GM21619 (cell line): ENCODE measurements around the gene GPN1.
A peak's percentile ranks its signal among the peaks of the same experiment; 100 is the strongest.
"Not testable (repeated sequence)": the region's sequence is repeated elsewhere in the genome, so short reads cannot be mapped to it uniquely, and the experiment has no call there.

Source experiments
- ATAC-seq: cut with Tn5 transposase; IDR thresholded peaks from one replicate; pipeline ENCODE4 v1.9.1; 2021; ENCODE audit not compliant: unreplicated experiment

GPN1 gene

DNA sequence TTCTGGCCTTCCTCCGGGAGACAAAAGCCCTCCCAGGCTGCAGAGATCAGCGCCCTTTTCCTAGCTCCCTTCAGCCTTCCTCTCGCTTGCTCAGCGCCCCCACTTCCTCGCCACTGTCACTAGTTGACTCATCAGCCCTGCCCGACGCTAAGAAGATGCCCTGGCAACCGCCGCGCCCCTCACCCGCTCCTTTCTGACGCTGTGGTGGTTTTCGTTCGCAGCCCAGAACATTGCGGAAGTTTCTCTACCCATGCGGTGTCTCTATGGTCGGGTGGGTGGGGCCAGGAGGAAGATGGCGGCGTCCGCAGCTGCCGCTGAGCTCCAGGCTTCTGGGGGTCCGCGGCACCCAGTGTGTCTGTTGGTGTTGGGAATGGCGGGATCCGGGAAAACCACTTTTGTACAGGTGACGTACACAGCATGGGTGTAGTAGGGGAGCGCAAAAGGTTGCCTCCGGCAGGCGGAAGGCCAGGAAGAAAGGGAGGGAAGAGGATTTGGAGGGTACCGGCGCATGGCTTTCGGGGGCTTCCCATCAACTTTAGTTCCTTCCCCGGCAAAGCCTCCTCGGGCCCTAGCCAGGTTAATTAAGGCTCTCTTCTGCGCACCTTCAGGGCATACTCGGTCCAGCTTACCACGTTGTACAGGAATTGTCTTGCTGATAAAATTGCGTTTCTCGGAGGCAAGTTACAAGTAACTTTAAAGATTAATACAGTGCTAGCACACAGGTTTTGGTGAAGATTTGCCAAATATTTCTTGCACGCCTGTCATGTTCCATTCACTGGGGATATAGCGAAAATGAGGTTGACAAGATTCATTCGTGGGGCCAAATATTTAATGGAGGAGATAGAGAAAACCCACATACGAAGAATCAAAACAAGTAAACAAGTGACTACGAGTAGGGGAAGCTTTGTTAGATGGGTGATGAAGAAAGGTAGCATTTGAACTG is at the start of gene GPN1, which contains the start of gene CCDC121:
Gene GPN1 (plus strand): TSS at position 284 of the 943 bp plus-strand sequence. CDS start 9 bp downstream, at position 293.
Gene CCDC121 (minus strand): TSS at position 246 of the 943 bp plus-strand sequence. CDS start 1,213 bp downstream, outside the sequence.
- peak; percentile 98 for ATAC-seq

DNA sequence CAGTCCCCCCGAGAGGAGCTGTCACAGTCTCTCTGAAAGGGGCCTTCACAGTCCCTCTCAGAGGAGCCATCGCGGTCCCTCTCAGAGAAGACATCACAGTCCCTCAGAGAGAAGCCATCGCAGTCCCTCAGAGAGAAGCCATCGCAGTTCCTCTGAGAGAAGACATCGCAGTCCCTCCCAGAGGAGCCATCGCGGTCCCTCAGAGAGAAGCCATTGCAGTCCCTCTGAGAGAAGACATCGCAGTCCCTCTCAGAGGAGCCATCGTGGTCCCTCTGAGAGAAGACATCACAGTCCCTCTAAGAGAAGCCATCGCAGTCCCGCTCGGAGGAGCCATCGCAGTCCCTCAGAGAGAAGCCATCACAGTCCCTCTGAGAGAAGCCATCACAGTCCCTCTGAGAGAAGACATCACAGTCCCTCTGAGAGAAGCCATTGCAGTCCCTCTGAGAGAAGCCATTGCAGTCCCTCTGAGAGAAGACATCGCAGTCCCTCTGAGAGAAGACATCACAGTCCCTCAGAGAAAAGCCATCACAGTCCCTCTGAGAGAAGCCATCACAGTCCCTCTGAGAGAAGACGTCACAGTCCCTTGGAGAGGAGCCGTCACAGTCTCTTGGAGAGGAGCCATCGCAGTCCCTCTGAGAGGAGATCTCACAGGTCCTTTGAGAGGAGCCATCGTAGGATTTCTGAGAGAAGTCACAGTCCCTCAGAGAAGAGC is 47.3 kb upstream of the GPN1 start:
- no peak for ATAC-seq

- ATAC-seq = no peak
These were observed 46.6 kb upstream of the GPN1 start for GRCh38 chr2:27582129-27582694.

- ATAC-seq = peak; percentile 96
These were observed 46.0 kb upstream of the GPN1 start, which contains the start of gene ZNF512 for GRCh38 chr2:27582695-27583389. TSS of gene ZNF512 (plus strand) at chr2:27583042. CDS start at chr2:27583113, 71 bp downstream.

DNA sequence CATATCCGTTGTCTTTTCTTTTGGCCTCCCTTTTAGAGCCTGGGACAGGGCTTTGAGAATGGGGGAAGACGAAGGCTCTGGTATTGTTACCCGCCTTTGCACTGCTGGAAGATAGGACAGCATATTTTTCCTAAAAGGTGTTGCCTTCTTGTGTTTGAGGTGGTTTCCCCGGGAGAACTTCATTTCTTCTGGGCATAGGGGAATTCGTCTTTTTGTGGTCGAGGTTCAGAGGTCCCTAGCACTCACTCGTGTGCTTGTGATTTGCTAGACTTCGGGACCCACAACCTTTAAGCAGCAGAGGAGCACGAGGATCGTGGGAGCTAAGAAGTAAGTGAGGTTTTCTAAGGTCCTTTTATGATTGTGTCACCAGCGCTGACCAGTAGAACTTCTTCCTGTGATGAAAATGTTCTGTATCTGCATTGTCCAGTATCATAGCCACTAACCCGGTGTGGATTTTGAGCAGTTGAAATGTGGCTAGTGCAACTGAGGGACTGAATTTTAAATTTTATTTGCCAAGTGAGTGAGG is 45.4 kb upstream of the GPN1 start:
- ATAC-seq = no peak

DNA sequence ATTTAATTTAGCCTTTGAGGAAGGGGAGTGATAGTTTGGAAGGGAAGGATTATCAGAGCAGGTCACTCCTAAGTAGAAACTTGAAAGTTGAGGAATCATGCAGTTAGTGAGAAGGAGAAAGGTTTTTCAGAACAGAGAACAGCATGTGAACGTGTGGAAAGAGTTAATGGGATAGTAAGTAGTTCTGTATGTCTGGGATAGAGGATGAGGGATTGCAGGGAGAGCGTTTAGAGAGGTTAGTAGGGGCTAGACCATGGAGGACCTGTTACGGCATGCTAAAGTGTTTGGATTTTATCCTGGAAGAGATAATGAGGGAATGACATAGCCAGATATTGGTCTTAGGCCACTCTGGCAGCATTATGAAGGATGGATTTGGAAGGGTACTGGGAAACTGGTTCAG is 44.3 kb upstream of the GPN1 start:
- no peak for ATAC-seq

- no peak for ATAC-seq
These were observed 41.8 kb upstream of the GPN1 start for GRCh38 chr2:27587025-27587424.

- no peak for ATAC-seq
These were observed 40.5 kb upstream of the GPN1 start for GRCh38 chr2:27588308-27588707.

DNA sequence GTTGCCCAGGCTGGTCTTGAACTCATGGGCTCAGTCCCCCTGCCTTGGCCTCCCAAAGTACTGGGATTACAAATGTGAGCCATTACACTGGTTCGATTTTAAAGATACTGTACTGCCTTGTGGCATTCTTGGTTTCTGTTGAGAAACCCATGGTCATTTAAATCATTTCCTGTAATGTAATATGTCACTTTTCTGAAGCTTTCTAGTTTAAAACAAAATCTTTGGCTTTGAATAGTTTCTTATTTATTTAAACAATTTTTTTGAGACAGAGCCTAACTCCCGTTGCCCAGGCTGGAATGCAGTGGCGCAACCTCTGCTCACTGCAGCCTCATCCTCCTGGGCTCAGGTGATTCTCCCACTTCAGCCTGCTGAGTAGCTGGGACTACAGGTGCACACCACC is 37.1 kb upstream of the GPN1 start:
- ATAC-seq = no peak

GRCh38 chr2:27593240-27593639 is 35.6 kb upstream of the GPN1 start:
- no peak for ATAC-seq

- ATAC-seq = not testable (repeated sequence)
These were observed 34.7 kb upstream of the GPN1 start for GRCh38 chr2:27594020-27594703.

DNA sequence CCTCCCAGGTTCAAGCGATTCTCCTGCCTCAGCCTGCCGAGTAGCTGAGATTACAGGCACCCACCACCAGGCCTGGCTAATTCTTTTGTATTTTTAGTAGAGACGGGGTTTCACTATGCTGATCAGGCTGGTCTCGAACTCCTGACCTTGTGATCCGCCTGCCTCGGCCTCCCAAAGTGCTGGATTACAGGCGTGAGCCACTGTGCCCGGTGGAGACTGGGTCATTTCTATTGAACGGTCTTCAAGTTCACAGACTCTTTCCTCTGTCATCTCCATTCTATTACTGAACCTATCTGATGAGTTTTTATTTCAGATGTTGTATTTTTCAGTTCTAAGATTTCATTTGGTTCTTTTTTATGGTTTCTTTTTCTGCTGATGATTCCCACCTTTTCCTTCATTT is 33.4 kb upstream of the GPN1 start:
- ATAC-seq = not testable (repeated sequence)

DNA sequence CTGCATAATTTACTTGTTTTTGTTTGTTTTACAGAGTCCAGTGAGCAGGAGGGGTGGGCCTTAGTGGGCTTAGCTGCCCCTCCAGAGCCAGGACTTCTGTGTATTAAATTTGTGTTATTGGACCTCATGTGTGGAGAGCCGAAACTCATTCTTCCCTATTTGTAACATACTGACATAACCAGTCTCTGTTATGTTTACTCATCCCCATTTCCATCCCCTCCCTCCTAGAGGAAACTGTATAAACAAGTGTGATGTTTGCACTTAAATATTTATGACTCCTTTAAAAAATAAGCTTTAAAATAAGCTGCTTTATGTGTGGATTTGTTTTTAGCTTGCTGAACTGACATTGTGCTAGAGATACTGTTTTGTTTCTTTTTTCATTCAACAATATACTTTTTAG is 32.2 kb upstream of the GPN1 start:
- ATAC-seq = no peak

DNA sequence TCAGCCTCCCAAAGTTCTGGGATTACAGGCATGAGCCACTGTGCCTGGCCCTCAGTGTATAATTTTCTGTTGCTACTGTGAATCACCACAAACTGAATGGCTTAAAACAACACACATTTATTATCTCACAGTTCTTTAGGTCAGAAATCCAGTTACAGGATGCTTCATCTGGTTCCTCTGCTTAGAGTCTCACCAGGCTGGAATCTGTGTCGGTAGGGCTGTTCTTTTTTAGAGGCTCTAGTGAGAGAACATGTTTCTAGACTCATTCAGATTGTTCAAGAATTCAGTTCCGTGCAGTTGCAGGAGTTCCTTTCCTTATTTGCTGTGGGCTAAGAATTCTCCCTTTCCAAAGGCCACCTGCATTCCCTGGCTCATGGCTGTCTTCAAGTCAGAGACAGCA is 22.2 kb upstream of the GPN1 start:
- ATAC-seq = no peak

DNA sequence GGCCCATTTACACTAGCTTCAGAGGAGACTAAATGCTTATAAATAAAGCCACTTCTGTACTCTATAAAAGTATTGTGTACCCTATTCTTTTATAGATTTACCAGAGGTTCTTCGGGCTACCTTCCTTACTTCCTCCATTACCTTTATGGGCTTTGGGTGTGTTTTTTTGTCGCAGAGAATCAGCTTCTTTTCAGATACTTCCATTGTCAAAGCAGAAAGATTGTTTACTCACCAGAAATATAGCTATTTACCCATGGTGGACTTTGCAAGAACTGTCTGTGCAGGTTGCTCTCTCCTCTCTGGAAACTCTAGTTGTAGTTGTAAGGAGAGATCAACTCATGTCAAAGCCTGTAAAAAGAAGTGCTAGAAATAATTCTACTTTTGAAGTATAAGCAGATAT is 14.9 kb upstream of the GPN1 start:
- ATAC-seq = no peak

DNA sequence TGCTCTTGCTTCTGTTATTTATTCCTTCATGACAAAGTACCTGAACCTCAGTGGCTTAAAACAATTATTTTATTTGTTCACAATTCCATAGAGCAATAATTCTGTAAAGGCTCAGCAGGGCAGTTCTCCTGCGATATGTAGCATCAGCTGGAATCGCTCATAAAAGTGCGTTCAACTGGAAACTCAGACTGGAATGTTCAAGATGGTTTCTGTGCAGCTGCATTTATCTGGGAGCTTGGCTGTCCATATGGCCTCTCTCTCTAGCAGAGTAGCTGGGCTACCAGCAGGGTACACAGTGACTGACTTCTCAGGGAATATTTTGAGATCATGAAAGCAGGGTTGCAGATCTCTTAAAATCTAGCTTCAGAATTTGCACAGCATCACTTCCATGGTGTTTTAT is 13.5 kb upstream of the GPN1 start:
- ATAC-seq = no peak

- ATAC-seq = no peak
These were observed 7.3 kb upstream of the GPN1 start for GRCh38 chr2:27621524-27621923.

- ATAC-seq = no peak
These were observed 5.9 kb upstream of the GPN1 start for GRCh38 chr2:27622921-27623384.

DNA sequence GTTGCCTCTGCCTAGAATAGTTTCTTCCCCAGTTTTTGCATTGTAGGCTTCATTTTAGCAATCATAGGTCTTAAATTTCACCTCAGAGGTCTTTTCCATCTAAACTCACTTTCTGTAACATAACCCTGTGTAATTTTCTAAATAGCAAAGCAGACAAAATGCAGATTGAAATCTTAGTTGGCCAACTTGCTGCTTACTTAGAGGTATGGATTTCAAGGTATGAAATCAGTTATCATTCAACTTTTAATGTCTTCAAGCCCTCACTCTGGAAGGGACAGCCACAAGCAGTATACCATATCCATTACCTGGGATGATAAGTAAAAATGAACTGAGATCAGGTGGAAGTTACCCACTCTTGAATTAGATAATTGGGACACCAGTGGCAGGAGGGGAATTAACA is 3.9 kb upstream of the GPN1 start:
- no peak for ATAC-seq

DNA sequence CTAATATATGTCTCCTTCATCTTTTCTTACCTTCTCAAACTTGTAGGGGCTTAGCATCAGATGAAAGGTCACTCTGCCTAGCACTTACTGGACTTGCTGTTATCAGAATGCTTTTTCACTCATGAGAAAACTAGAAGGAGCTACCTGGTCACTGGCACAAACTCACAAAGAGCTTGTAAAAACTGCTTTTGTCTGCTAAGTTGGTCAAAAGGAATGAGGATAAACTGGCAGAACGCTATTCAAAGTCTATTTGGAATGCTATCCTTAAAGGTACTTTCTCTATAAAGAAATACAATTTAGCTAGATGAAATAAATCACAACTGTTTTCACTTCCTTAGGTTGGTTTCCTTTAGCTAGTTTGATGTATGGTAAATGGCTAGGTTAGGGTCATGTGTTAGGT is 2.5 kb upstream of the GPN1 start:
- not testable (repeated sequence) for ATAC-seq
